Stimulated activated naive CD4-positive, alpha-beta T cell (primary cell): Measurements from ENCODE around the gene CYP2R1.
"Not testable (repeated sequence)": the region's sequence is repeated elsewhere in the genome, so short reads cannot be mapped to it uniquely, and the experiment has no call there.

Source experiments
- DNase-seq, 6 experiments: peaks; one replicate each; lab custom pipeline; 2025; lab: John Stamatoyannopoulos, UW

CYP2R1 gene

DNA sequence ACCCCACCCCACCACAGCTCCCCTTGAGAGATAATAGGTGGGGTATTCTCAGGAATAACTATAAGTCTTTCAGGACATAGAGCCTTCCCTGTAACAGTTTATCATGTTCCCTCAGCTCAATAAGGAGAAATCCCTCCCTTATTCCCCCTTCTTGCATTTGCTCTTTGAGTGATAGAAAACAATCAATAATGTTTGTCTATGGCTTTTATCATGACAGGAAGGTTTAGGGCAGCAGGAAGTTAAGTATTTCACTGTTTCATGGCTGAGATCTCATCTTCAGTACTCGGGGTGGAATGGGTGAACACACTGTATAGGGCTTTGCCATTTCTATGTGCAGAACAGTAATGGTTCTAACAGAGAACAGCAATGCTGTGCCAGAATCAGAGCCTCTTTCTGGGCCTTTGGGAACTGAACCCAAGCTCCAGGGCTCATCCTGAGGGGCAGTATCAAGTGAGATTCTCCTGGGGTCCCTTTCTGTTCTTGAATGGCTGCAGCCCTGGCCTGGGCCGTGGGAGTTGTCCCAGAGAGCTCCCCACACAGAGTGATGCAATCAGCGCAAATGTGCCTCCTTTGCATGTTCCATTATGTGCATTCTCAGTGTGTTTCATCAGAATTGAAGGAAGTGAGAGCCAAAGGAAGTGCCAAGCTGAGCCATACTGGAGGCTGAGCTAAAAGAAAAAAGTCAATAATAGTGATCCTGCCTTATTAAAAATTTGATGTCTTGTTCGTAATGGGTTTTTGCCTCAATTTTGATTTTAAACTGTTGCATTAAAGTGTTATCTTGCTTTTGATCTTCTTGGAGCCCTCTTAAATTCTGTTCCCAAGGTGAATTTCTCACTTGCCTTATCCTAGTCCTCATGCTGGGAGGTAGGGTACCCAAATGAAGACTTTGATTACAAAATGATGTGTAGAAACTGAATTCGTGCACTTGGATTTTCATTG lies 2.9 kb upstream of the CYP2R1 start:
- DNase-seq: no peak

DNA sequence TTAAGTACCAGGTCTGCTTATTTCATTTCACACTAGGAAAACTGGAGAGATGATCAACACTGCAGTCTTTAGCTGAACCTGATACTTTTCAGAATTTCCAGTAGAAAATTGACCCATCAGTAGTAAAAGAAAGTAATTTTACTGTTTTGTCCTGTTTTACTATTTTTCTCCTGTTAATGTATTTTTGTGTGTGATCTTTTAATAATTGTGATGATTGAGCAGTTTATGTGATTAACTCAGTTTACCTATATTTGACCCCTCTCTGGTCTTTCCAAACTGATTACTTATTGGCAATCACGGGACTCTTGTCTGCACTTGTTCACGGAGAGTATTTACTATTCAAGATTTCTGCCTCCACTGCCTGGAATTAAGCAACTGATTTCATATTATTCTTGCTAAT lies 546 bp upstream of the CYP2R1 start:
- no peak for DNase-seq

DNA sequence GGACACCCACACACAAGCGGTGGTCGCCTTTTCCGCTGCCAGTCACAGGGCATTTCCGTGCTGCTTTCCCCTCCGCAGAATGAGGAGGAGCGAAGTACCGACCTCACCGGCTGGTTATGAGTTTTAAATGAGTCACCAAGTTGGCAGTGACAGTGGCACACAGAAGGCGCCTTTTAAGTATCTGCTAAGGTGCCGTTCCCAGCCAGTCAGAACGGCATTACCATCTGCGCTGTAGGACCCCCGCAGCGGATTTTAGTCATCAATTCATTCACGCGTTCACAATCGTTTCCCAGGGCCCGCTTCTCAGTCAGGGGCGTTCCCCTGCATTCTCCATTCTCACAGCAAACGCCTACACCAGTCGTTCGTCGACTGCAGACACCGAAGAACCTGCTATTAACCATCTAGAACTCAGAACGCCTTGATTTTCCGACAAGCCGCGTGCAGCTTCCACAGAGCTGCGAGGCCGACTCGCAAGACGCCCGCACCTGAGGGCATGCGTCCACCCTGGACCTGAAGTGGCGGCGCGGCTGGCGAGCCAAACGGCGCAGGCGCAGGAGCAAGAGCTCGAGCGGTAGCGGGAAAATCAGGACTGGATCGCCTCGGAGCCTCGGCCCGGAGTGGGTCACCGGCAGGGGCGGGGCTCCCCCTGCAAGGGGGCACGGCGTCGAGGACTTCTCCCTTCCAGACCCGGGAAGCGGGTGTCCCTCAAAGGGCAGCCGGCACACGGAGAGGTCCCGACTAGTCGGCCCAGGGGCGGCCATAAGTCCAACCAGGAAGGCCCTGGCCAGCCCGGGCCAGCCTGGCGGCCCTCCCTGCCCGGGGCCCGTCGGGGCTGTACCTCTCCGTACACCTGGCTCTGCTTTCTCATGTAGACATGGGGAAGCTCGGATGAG lies 642 bp downstream of the CYP2R1 start:
- DNase-seq: peak; percentile 74 to 94 (median 86)

DNA sequence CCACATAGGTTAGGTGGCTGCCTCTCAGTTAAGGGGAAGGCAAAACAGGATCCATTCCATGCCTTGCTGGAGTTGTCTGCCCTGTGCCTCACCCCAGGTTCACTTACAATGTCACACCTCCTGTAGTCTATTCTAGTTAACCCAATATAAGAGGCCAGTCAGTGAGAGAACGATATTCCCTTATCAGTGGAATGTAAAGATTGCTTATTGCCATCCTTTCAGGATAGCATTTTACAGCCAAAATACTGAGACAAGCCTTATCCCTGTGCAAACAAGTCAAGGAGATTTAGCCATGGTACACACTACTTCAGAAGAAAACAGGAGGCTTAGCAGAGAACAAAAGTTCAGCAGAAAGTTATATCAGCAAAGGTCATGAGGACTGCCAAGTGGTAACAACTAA lies 5.5 kb downstream of the CYP2R1 start:
- no peak for DNase-seq

DNA sequence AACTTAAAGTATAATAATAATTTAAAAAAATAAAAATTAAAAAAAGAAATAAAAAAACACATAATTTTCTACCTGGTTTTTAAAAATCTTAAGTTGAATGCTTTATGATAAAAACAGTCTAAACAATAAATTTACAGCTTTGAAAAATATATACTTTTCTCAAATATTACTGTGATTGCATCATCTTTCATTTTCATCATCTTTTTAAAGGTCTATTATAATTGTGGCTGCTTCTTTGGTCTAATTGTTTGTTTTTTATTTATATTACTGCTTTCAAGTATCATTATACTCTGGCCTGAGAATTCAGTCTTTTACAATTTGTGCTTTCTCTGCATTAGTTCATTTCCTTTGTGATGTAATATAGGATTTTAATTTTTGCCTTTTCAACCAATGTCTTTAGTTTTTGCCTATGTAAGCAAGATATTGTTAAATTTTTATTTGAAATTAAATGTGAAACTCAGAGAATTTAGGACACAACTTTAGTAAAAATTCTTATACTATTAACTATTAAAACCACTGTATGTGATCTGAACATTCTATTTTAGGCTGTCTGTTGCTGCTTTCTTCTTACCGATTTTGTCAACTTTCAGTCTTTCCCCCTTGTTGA lies 7.3 kb downstream of the CYP2R1 start:
- DNase-seq: no peak

DNA sequence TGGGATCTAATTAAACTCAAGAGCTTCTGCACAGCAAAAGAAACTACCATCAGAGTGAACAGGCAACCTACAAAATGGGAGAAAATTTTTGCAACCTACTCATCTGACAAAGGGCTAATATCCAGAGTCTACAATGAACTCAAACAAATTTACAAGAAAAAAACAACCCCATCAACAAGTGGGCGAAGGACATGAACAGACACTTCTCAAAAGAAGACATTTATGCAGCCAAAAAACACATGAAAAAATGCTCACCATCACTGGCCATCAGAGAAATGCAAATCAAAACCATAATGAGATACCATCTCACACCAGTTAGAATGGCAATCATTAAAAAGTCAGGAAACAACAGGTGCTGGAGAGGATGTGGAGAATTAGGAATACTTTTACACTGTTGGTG lies 8.3 kb downstream of the CYP2R1 start:
- not testable (repeated sequence) for DNase-seq

DNA sequence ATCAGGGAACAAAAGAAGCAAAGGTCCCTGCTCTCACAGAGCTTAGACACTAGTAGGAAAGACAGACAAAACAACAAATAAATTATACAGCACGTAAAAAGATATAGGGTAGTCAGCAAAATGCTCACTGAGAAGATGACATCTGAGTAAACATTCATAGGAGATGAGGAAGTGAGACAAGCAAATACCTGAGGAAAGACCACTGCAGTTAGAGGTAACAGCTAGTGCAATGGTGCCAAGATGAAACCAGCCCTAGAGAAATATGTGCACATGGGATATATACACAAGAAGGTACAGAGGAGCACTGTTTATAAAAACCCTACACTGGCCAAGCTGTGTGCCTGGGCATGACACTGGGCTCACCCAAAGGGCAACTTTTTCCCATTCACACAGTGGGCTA lies 9.8 kb downstream of the CYP2R1 start:
- no peak for DNase-seq

DNA sequence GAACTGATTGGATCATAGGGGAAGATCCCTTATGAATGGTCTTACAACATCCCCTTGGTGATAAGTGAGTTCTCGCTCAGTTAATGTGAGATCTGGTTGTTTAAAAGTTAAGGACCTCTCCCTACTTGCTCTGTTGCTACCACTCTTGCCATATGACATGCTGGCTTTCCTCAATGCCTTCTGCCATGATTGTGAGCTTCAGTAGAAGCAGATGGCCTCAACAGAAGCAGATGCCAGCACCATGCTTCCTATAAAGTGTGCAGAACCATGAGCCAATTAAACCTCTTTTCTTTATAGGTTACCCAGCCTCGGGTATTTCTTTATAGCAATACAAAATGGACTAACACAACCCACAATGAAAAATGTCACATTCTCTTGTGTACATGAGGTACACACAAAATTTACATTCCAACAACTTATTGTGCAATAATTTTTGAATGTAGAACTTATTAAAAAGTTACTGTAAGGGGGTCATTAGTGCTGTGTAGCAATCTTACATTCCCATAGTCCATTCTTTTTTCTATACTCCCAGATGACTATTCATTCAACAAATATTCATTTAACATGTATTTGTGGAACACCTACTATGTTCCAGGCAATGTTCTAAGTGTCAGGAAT lies 10.3 kb downstream of the CYP2R1 start:
- no peak for DNase-seq

DNA sequence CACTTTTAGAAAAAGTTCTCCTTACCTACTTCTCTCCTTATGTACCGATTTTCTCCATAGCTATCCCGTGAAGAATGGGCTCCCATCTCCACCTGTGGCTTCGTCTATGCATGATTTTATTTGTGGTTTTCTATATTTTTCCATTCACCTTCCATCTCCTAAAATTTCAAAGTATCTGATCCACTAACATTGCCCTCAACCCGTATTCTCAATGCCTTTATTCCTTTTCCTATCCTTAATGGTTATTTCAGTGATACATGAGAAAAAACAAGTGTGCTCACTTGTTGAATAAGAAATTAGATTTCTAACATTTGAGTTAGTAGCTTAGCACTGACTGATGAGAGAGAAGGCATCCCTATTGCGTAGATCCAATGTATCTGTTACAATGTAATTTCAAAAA lies 16.9 kb downstream of the CYP2R1 start:
- no peak for DNase-seq

DNA sequence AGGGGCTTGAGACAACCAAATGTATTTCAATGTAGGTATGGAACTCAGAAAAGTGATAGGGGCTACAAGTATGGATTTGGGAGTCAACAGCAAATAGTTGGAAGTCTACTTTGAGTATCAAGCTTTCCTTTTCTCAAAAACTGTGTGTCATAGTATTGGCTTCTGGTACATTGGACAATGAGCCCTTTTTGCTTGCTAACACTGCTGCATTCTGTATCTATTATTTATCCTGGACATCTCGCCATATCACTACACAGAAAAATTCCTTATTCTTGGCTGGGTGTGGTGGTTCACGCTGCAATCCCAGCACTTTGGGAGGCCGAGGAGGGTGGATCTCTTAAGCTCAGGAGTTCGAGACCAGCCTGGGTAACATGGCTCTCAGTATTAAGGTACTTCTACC lies 18.4 kb downstream of the CYP2R1 start:
- no peak for DNase-seq

DNA sequence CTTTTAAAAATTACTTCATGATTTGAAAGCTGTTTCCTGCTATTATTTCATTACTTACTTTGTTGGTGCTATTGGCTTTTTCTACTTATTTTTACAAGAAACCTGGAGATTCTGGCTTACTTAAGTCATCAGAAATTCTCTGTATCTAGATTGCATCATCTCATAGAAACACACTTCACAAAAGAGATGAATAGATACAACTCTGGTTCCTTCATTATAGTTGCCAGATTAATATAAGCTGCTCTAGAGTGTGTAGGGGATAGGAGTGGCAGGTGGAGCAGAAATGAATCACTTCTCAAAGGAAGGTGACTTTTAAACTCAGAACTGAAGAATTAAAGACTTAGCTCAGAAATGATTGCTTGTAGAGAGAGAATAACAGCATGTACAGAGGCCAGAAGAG lies 20.0 kb downstream of the CYP2R1 start:
- no peak for DNase-seq

DNA sequence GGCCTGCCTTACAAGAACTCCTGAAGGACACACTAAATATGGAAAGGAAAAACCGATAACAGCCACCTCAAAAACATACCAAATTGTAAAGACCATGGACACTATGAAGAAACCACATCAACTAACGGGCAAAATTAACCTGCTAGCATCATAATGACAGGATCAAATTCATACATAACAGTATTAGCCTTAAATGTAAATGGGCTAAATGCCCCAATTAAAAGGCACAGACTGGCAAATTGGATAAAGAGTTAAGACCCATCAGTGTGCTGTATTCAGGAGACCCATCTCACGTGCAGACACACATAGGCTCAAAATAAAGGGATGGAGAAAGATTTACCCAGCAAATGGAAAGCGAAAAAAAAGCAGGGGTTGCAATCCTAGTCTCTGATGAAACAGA lies 28.3 kb downstream of the CYP2R1 start:
- DNase-seq: not testable (repeated sequence)

DNA sequence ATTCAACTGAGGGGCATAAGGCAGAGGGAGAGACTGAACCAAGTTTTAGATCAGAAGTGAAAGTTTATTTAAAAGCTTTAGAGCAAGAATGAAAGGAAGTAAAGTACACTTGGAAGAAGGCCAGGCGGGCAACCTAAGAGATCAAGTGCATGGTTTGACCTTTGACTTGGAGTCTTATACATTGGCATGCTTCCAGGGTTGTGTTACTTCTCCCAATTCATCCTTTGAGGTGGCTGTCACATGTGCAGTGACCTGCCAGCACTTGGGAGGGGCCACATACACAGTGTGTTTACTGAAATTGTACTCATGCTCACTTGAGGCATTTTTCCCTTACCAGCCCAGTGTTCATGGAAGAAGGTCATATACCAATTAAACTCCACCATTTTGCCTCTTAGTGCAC lies 30.4 kb downstream of the CYP2R1 start:
- DNase-seq: no peak

DNA sequence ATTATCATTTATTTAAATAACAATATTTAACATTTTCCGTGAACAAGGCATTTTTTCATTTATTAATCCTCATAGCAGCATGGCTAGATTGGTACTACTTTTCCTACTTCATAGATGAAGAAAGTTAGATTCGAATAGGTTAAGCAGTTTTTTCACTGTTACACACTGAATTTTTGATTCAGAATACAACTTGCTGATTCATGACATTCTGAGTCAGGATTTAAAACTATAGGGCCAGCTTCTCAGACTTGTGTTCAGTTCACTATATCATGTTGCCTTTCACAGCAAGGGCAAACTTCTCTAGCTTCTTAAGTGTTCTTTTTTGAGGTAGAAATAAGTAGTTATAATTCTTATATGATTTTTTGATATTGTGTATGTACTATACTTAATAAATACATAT lies 31.5 kb downstream of the CYP2R1 start:
- no peak for DNase-seq

DNA sequence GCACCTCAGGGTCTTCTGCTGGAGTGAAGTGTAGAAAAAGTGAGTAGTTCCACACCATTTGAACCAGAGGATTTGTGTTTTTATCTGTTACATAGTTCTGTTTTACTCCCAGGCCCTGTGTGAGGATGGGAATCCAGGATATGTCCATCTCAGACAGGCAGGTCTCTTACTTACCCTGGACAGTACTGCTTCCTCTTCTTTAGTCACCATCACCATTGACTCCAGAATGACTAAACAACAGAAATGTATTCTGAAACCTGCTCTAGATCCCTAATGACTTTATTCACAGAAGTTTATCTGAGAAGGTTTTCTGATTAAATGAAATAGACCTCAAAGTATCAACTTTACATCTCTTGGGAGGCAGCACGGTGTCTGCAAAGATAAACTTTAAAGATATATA lies 33.6 kb downstream of the CYP2R1 start:
- DNase-seq: no peak

DNA sequence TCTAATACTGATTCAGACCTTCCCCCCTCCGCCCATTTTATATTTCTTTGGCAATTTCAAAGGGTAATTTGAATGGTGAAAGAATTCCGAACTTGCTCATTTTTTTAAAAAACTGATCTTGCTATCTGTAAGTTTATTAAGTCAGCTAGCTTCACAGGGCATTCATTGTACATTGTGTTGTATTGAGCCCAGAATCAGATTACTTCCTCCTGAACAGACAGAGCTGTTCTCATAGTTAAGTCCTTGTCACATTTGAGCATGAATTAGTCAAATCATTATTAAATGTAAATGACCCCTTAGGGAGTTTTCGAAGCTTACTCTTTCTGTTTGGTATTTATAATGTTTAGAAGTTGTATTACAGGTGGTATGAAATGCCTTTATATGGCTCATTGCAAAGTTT lies 34.4 kb downstream of the CYP2R1 start:
- no peak for DNase-seq

DNA sequence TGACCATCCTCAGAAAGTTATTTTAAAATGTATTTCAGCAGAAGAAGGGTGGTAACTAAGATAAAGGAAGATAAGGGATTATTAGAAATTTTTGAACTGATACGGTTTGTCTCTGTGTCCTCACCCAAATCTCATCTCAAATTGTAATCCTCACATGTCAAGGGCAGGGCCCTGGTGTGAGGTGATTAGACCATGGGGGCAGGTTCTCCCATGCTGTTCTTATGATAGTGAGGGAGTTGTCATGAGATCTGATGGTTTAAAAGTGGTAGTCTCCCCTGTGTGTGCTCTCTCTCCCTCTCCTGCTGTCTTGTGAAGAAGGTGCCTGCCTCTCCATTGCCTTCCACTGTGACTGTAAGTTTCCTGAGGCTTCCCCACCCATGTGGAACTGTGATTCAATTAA lies 36.1 kb downstream of the CYP2R1 start:
- no peak for DNase-seq

DNA sequence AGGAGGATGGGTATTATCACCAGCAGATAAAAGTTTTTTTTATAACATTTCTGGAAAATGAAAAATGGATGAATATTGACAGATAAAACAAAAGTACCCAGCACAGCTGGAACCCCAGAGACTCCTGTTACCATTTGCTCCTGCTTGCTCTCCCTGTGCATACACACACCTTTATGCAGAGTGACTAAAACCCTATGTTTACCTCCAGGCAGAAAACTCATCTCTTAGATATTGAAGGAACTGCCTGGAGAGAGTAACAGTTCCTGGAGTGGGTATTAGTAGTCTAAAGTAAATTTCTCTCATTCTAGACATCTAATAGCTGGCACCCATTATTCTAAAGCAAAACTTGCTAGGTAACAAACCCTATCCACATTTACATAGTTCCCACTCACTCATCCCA lies 38.0 kb downstream of the CYP2R1 start:
- no peak for DNase-seq

DNA sequence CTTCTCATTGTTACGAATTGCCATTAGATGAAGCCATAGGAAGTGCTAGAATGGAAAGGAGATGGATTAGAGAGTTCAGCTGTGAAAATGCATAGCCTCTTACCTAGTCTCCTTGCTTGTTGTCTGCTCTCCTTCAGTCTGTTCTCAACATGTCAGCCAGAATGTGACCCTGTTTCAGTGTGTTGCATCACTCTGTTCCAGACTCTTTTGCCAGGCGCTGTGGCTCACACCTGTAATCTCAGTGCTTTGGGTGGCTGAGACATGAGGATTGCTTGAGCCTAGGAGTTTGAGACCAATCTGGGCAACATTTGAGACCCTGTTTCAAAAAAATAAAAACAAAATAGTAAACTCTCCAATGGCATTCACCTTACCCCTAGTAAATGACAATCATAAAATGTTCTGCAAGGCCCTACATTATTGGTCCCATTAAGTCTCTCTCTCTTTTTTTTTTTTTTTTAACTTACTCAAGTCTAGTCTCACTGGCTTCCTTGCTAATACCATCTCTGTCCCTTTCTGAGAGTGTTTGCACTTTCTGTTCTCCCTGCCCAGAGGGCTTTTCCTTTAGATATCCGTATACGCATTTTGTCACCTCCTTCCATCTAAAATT lies 39.4 kb downstream of the CYP2R1 start:
- no peak for DNase-seq

DNA sequence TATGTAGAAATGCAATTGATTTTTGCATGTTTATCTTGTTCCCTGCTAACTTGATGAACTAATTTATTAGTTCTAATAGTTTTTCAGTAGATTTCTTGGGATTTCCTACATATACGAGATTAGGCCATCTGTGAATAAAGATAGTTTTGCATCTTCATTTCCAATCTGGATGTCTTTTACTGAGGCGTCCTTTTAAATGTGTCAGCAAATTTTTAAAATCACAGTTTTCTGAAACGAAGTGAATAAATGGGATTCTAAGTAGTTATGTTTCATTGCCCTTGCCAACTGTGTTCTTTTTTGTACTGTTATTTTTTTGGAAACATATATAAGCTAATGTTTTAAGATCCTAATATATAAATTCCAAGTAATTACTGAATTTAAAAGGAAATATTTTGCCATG lies 50.0 kb downstream of the CYP2R1 start:
- DNase-seq: no peak
